ENCODE data around the gene CD248.
"Not testable (repeated sequence)": the region's sequence is repeated elsewhere in the genome, so short reads cannot be mapped to it uniquely, and the experiment has no call there.

The CD248 gene

DNA sequence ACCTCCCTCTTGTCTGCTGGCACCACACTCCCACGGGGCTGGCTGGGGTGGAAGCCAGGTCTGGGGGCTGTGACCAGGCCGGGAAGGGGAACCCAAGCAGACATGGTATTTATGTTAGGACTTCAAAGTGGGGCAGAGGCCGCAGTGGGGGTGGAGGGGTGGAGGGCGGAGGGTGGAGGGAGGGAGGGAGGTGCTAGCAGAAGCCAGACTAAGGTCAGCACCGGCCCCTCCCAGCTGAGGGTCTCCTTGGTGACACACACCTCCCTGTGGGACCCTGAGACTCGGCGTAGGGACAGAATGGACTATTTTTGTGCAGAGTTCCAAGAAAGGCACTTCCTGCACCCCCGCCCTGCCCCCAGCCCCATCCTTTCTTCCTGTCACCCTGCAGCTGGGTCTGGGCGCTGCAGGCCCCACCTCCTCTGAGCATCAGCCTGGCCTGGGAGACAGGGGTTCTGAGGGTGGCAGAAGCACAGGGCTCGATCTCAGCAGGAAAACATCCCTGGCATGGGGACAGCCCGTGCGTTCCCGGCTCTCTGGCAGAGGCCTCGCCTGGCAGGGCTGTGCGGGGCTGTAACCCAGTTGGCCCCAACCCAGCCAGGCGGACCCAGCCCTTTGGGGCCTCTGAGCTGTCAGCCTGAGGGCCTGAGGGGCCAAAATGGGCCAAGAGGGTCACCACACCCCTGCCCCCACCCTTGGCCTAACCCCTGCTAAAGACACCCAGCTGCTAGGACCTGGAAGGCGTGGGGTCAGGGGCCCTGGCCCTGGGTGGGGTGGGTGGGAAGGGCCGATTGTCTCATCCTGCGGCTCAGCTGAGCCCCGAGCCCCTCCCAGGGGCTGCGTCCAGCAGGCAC is 9.6 kb upstream of the CD248 start:
- no peak for DNase-seq (ENCODE audit: low read depth)
- TF ChIP-seq, protein P1, sequence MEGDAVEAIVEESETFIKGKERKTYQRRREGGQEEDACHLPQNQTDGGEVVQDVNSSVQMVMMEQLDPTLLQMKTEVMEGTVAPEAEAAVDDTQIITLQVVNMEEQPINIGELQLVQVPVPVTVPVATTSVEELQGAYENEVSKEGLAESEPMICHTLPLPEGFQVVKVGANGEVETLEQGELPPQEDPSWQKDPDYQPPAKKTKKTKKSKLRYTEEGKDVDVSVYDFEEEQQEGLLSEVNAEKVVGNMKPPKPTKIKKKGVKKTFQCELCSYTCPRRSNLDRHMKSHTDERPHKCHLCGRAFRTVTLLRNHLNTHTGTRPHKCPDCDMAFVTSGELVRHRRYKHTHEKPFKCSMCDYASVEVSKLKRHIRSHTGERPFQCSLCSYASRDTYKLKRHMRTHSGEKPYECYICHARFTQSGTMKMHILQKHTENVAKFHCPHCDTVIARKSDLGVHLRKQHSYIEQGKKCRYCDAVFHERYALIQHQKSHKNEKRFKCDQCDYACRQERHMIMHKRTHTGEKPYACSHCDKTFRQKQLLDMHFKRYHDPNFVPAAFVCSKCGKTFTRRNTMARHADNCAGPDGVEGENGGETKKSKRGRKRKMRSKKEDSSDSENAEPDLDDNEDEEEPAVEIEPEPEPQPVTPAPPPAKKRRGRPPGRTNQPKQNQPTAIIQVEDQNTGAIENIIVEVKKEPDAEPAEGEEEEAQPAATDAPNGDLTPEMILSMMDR (IDR thresholded peaks at IDR 0.05; ENCODE audit: control insufficient read depth, extremely low read depth, insufficient read depth) = no peak
- H3K4me3 ChIP-seq (ENCODE audit: low read depth, low read length) = no peak overlapping the region

DNA sequence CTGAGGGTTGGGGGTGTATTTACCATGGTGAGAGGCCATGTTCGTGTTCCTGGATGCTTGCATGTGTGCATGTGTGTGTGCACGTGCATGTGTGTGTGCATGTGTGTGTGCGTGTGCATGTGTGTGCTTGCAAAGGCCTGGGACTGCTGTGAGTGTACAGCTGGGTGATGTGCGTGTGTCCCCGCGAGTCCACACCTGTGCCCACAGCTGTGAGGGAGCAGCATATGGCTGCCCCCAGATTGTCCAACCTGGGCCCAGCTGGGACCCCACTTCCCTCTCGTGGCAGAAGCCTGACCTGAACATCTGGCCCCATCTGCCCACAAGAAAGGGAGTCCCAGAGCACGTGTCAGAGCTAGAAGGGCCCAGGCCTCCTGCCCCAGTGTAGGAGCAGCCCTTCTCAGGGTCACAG is 8.4 kb upstream of the CD248 start:
- H3K4me3 ChIP-seq (ENCODE audit: low read depth, low read length) = no peak overlapping the region
- DNase-seq (ENCODE audit: low read depth) = no peak

DNA sequence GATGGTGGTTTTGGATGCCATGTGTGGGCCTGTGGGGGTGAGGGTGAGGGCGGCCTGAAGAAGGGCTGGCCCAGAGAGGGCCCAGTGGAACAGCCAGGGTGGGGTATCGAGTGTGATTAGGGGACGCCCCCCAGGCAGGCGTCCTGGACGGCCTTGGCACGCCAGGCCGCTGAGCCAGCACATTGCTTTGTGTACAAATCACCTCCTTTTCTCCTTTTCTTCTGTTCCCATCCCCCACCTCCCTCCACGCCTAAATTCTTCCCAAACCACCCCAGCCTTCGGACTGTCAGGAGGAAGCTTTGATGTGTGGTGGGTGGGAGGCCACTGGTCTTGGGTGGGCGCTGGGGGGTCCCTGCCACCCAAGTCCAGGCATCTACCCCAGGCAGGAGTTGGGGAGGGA is 7.8 kb upstream of the CD248 start:
- no peak for DNase-seq (ENCODE audit: low read depth)
- TF ChIP-seq, protein P1 (IDR thresholded peaks at IDR 0.05; ENCODE audit: control insufficient read depth, extremely low read depth, insufficient read depth) = no peak
- H3K4me3 ChIP-seq (ENCODE audit: low read depth, low read length) = no peak overlapping the region

More for the DNA sequence above, 8.4 kb upstream of the CD248 start:
- TF ChIP-seq, protein P1 (IDR thresholded peaks at IDR 0.05; ENCODE audit: control insufficient read depth, extremely low read depth, insufficient read depth) = no peak

DNA sequence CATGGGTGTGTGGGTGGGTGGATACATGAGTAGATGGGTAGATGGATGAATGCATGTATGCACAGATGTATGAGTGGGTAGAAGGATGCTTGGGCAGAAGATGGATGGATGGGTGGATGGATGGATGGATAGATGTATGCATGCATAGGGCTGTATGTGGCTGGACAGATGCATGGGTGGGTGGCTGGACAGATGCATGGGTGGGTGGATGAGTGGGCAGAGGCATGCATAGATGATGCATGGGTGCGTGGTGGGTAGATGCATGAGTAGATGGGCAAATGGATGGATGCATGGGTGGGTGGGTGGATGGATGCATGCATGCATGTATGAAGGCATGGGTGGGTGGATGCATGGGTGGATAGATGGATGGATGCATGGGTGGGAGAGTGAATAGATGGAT is 6.8 kb upstream of the CD248 start:
- no peak for DNase-seq (ENCODE audit: low read depth)
- TF ChIP-seq, protein P1 (IDR thresholded peaks at IDR 0.05; ENCODE audit: control insufficient read depth, extremely low read depth, insufficient read depth) = no peak

DNA sequence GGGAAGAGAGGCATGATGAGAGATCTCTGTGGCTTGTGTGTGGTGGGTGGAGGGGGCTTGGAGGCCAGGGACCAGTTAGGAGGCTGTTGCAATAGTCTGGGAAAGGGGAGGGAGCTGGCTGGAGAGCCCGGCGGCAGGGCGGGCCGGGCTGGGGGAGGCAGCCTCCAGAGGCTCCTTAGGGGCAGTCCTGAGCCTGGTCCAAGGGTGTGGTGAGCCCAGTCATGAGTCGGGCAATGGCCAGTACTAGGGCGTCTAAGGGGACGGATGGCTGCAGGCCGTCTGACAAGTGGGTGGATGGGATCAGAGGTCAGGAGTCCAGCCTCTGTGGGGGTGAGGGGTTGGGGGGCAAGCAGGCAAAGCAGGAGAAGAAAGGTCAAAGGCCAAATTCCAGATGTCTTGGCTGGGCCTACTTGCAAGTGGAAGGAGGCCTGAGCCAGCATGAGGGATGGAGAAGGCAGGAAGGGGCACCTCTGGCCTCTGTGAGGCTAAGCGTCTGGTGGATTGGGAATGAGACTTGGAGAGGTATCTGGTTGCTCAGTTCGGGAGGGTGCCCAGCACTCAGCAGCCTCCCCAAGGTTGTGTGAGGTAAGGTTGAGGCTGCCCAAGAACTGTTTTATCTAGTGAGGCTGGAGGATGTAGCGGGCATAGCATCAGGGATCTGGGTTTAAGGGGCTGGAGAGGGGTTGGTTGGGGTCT is 6.0 kb upstream of the CD248 start:
- TF ChIP-seq, protein P1 (IDR thresholded peaks at IDR 0.05; ENCODE audit: control insufficient read depth, extremely low read depth, insufficient read depth) = no peak
- DNase-seq (ENCODE audit: low read depth) = no peak

More for the DNA sequence above, 6.8 kb upstream of the CD248 start:
- H3K4me3 ChIP-seq (ENCODE audit: low read depth, low read length) = no peak overlapping the region

DNA sequence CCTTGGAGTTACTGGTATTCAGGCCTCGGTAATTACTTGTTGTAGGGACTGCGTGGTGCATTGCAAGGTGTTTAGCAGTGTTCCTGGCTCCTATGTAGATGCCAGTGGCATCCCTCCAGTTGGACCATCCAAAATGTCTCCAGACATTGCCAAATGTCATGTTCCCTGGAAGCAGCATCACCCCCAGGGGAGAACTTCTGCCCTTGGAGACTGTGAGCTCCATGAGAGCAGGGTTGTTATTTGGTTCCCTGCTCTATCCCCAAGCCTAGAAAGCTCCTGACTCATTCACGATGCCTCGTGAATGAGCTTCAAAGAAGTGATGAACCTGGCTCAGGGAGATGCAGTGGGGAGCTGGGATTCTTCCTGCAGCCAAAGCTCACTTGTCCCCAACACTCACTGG is 4.8 kb upstream of the CD248 start:
- TF ChIP-seq, protein P1 (IDR thresholded peaks at IDR 0.05; ENCODE audit: control insufficient read depth, extremely low read depth, insufficient read depth) = no peak
- no peak for DNase-seq (ENCODE audit: low read depth)
- H3K4me3 ChIP-seq (ENCODE audit: low read depth, low read length) = no peak overlapping the region

More for the DNA sequence above, 6.0 kb upstream of the CD248 start:
- no peak overlapping the region for H3K4me3 ChIP-seq (ENCODE audit: low read depth, low read length)

DNA sequence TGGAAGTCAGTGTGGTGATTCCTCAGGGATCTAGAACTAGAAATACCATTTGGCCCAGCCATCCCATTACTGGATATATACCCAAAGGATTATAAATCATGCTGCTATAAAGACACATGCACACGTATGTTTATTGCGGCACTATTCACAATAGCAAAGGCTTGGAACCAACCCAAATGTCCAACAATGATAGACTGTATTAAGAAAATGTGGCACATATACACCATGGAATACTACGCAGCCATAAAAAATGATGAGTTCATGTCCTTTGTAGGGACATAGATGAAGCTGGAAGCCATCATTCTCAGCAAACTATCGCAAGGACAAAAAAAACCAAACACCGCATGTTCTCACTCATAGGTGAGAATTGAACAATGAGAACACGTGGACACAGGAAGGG is 3.9 kb upstream of the CD248 start:
- DNase-seq (ENCODE audit: low read depth); H3K4me3 ChIP-seq (ENCODE audit: low read depth, low read length): not testable (repeated sequence)

DNA sequence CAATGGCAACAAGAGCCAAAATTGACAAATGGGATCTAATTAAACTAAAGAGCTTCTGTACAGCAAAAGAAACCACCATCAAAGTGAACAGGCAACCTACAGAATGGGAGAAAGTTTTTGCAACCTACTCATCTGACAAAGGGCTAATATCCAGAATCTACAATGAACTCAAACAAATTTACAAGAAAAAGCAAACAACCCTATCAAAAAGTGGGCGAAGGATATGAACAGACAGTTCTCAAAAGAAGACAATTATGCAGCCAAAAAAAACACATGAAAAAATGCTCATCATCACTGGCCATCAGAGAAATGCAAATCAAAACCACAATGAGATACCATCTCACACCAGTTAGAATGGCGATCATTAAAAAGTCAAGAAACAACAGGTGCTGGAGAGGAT is 3.4 kb upstream of the CD248 start:
- not testable (repeated sequence) for H3K4me3 ChIP-seq (ENCODE audit: low read depth, low read length); DNase-seq (ENCODE audit: low read depth)

Data from LNCaP clone FGC (cell line).